Hematopoietic multipotent progenitor cell treated with erythropoietin and hydrocortisone succinate and interleukin-3 and kit ligand, for 8 days (in vitro differentiated cells): ENCODE results near the gene SFMBT2.

Source experiments
- DNase-seq: peaks from one replicate; pipeline ENCODE4 v3.0.0-alpha.2; 2015

SFMBT2 gene

DNA sequence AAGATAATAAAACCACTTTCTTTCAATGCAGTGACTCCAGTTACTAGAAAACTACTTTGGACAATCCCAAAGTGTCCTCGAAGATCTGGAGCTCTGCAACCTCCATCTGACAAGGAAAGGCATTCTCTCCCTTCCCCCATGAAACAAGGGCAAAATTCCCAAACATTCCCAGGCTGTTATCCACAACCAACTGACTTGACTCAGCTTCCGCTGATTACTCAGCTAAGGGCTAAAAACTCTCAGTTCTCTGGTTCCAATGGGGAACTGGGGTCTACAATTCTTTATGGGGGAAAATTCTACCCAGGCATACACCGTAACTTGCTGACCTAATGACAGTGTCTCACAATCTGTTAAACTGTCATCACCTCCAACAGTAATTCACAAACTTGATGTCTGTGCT is 48.4 kb downstream of the SFMBT2 start:
- DNase-seq = no peak

DNA sequence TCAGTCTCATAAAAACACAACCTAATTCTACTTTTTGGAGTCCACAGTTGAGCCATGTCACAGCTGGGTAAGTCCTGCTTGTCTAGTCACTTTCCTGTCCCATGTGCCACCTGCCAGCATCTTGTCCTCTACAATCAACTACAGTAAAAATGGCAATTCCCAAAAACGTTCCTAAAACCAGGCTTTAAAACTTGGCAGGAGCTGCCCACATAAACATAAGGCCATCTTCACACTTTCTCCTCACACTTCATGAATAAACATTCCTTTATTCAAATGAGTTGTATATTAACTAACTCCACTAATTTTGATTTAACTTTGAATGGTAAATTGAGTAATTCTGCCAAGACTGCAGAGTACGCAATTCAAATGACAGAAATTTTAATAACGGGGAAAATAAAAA is 49.5 kb downstream of the SFMBT2 start:
- no peak for DNase-seq

DNA sequence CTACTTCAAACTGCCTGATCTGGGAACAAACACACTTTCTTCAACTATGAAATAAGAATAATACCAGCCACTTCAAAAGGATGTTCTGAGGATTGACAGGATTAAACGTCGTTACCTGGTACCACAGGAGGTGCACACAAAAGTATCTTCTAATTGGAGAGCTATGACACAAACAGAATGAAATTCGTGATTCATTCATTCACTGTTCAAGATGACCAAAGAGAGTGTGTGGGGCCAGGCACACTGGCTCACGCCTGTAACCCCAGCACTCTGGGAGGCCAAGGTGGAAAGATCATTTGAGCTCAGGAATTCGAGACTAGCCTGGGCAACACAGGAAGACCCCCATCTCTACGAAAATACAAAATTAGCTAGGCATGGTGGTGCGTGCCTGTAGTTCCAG is 50.9 kb downstream of the SFMBT2 start:
- DNase-seq = no peak

DNA sequence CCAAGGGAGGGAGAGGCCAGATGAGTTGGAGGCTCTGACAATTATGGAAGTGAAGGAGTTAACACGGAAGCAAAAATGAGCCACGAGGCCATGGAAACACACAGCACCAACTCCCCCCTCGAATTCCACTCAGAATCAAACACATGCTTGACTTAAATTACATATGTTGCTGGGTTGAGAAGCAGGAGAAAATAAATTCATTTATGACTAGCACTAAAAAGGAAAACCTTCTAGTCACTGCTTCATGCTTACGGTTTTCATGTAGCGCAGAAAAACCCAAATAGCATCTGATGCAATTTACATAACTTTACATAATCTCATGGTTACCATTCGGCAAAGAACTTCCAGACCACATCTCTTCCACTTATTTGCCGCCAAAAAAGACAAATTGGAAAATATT is 51.5 kb downstream of the SFMBT2 start:
- no peak for DNase-seq

DNA sequence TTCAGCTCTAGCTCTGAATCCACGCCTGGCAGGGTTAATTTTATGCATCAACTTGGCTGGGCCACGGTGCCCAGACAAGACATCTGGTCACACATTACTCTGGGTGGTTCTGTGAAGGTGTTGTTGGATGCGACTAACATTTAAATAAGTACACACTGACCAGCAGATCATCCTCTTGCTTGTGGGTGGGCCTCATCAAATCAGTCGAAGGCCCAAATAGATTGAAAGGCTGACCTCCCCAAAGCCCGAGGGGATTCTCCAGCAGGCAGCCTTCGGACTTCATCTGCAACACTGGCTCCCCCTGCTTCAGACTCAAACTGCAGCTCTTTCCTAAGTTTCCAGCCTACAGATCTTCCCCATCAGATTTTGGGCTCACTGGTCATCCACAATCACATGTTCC is 53.6 kb downstream of the SFMBT2 start:
- DNase-seq = no peak

DNA sequence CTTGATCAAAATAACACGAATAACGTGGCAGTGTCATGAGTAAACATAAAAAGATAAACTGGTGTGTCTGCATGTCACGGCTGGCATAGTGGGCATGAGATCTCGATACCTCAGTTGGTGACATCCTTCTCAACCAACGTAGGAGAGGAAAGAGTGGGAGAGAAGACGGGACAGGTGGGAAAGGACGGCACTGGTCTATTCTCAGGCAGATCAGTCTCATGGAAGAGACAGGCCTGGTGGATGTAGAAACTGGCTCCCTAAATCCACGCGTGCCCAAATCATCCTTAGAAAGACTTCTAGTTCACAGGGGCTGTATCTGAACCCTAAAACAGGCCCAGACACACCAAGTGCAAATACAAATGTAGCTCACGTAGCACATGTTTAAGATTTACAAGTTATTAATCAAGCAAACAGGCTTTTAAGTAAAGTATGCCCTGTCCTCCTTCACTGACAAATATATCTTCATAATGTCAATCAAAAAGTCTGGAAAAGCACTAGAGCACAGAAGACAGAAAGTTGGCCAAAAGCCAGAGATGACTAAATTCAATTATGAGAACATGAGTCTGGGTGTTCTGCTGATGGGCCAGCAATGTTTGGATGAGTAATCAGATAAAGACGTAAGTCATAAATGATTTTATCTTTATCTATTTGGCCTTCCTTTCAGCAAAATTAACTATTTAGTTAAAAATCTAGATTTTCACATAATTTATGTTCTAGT is 56.3 kb downstream of the SFMBT2 start:
- peak; percentile 36 for DNase-seq

DNA sequence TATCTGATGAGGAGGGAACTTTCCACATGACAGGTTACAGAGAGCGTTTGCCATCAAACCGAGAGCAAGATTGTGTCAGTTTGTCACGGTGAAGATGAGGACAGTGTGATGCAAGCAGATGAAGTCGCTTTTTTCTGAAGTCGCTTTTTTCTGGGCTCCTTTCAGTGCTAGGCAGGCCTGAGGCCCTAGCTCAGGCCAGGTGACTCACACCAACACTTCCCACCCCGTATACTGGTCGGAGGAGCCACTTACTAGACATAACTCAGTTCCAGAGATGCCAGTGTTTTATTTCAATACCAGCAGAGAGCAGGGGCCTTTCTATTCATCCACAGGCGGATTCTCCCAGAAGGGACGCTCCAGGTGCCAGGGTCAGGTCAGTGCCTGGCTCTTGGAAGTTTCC is 58.9 kb downstream of the SFMBT2 start:
- DNase-seq = no peak

DNA sequence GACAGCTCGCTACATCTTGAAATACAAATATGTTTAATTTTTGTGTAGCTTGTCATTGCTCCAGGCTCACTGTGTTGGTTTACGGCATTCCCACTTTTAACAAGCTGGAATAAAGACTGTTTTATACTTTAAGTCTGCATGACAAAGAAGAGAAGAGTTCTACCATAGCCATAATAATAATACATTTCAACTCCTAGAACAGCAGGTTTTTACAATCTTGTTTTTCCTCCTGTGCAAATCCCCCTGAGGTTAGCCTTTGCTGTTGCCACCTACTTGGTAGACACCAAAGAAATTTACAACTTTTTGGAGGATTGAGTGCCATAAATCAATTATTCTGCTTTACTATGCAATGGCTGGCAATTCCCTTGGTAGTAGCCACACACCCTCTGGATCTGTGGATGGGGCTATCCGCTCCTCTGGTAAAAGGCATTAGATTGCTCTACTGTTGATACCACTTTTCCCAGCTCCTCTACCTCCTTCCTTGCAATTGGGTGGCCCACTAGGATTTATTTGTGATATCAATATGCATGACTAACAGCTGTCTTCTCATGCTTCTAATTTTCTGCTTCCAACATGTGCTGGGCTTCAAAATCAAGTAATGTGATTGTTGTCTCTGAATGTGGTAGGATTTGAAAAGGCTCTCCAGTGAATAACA is 60.2 kb downstream of the SFMBT2 start:
- no peak for DNase-seq

DNA sequence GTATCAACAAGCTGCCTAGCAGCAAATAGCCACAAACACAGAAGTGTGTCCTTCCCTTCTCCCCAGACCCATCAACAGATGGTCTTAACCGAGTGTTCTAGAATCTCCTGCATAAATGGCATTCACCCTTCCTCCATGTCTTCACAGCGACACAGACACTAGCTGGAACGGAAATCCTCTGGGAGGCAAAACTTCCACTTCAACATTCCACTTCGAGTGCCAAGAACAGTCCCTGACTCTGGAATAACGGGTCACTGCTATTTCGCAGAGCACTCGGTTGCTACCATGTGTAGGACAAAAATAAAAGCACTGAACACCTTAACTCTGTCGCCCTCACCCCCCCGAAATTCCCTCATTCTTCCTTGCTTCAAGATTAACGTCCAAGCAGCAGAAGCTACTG is 65.1 kb downstream of the SFMBT2 start:
- no peak for DNase-seq

DNA sequence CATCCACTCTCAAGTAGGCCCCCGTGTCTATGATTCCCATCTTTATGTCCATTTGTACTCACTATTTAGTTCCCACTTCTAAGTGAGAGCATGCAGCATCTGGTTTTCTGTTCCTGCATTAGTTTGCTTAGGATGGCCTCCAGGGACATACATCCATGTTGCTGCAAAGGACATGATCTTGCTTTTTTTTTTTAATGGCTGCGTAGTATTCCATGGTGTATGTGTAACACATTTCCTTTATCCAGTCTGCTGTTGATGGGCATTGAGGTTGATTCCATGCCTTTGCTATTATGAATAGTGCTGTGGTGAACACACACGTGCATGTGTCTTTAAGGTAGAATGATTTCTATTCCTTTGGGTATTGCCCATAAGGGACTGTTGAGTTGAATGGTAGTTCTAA is 67.8 kb downstream of the SFMBT2 start:
- DNase-seq = no peak

DNA sequence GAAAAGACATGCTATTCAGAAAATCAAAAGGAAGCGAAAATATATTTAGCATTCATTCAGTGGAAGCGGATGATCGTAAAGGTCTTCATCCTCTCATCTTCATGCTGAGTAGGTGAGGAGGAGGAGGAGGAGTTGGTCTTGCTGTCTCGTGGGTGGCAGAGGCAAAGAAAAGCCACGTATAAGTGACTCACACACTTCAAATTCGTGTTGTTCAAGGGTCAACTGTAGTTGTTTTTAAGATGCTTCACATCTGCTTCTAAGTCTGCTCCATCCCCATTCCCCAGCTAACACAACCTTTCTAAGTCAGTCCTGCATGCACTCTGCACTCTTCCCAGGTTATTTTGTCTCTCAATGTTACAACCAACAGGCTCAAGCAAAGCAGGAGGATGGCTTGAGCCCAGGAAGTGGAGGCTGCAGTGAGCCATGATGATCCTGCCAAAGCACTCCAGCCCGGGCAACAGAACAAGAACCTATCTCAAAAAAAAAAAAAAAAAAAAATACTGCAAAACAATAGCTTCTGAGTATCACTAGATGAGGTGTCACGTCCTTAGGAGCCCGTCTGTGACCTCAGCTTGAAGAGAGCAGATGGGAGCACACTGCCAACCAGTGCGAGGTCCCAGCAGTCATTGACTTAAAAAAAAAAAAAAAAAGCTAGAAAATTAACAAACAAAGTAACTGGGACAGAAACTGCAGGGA is 70.5 kb downstream of the SFMBT2 start:
- DNase-seq = no peak

DNA sequence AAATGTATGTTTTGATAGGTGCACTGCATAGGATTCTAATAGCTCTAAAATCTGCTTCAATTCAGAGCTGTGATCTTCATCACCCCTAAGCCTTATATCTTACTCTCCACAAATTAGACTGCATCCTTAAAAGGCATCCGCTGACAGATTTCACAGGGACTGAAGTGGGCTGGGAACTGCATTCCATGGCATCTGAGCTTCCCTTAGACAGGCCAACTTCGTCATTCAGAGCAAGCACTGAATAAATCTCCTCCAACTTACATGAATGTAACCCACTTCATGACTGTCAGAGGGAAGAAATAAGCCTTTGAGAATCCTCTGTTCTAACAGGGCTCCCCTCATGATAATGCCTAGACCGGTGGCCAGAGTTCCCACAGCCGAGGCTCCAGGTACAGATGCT is 71.3 kb downstream of the SFMBT2 start:
- no peak for DNase-seq

DNA sequence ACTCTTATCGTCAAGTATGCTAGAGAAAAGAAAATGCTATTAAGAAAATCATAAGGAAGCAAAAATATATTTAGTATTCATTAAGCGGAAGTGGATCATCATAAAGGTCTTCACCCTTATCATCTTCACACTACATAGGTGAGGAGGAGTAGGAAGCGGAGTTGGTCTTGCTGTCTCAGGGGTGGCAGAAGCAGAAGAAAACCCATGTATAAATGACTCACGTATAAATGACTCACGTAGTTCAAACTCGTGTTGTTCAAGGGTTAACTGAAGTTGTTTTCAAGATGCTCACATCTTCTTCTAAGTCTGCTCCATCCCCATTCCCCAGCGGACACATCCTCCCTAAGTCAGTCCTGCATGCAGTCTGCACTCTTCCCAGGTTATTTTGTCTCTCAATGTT is 72.4 kb downstream of the SFMBT2 start:
- DNase-seq = no peak

DNA sequence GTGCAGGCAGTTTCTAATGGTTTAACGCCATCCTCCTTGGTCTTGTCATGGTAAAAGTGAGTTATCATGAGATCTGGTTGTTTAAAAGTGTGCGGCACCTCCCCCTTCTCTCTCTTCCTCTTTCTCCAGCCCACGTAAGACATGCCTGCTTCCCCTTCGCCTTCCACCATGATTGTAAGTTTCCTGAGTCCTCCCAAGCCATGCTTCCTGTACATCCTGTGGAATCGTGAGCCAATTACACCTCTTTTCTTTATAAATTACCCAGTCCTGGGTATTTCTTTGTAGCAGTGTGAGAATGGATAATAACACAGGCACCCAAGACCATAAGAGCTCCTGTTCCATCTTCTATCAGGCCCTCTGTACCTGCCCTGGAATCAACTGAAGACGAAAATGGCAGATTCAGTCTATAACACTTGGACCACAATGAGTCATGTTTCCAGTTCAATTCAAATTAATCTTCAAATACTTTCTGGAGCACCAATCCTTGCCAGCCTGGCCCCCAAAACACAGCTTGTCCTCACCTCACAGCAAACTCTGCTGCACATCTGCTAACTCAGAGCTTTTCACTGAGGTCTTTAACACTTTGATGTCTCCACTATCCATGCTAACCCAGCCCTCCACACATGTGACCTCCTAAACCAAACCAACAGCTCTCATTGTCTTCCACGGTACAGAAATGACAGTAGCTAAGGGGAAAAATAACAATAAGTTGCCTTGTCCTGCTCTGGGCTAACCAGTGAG is 73.2 kb downstream of the SFMBT2 start:
- DNase-seq = no peak

DNA sequence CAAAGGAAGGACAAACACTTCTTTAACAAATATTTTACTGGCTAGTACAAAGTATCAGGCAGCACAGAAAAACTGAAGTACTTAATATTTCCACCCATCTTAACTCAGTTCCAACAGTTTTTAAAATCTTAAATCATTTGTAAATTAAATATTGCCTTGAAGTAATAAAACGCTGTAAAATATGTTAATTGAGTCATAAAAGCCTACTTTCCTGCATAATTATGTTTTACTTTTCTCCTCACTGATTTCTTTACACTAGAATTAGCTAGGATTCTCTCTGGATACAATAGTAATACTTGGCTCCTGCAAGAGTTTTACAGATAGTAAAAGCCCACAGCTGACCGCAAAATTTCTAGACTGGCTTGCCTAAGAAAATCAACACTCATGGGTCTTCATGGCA is 74.9 kb downstream of the SFMBT2 start:
- DNase-seq = no peak

DNA sequence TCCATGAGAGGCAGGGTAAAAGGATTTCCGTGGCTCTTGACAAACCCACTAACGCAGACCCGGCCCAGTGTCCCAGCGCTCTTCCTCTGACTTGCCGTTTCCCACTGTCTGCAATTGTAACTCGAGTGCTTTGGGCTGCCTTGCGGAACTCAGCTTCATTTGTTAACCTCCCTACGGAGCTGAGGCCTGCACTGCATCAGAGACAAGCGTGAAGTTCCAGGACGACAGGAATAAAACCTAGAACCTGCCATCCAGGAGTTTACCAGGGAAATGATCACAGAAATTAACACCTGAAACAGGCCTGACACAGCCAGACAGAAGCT is 76.2 kb downstream of the SFMBT2 start:
- DNase-seq = no peak

DNA sequence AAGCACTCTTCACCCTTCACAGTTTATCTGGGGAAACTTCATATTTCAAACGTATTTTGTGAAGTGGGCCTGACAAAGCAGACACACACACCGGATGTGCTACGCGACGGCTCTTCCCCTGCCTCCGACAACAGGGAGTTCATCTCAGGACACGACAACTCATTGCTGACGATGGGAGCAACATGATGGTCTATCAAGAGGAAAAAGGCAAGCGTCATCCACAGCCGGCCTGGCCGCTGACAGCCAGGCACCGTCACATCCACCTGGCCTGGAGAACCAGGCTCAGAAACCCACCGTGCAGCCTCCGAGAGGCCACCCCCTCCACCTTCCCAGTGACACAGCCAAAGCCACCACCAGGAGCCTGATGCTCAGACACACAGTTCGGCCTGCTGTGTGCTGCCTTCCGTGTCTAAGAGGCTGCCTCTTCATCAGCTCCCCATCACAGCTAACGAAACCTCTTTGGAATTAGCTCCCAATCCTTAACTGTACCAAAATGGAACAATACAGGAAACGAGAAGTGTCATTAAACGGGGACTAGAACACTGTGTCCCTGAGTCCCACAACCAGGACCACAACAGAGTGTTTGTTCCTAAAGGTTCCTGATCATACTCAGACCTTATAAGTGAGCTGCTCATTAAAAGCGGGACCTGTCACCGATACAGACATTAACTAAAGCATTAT is 76.7 kb downstream of the SFMBT2 start:
- DNase-seq = no peak

DNA sequence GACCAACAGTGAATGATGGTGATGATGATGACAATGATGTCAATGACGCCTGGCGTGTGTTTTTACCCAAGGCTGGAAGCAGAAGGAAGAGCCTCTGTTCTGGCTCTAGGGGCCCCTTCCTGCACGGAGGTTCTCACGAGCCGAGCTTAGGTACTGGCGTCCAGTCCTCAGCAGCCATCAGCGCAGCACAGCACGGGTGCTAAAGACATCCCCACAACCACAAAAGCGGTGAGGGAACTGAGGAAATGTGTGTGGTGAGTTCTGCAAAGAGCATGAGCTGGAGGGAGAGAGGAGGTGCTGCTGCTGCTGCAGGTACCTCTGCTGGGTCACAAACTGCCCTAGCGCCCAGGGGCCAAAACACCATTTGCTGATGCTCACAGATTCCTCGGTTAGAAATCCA is 81.6 kb downstream of the SFMBT2 start:
- no peak for DNase-seq

DNA sequence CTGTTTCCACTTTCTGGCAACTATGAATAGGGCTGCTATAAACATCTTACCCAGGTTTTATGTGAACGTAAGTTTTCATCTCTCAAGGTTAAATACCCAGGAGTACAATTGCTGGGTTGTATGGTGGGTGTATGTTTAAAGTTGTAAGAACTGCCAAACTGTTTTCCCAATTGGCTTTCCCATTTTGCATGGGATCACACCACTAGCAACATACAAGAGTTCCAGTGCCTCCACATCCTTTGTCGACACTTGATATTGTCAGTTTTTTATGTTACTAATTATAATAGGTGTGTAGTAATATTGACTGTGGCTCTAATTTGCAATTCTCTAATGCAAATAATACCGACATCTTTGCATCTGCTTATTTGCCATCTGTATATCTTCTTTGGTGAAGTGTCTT is 82.9 kb downstream of the SFMBT2 start:
- DNase-seq = no peak

DNA sequence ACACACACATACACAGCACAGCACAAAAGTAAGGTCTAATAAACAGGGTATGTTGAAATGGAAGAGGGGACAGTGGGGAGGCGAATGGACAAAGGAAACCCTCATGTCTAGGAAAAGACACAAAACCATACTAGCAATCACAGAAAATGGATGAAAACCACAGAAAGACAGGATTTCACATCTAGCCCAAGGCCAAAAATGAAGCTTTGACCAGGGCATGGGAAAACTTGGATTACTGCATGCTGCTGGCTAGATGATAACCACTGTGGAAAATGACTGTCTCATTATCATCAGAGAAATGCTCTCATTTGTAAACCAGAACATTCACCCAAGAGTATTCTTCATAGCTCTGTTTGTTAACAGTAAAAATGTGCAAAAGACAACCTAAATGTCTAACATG is 88.2 kb downstream of the SFMBT2 start:
- no peak for DNase-seq

DNA sequence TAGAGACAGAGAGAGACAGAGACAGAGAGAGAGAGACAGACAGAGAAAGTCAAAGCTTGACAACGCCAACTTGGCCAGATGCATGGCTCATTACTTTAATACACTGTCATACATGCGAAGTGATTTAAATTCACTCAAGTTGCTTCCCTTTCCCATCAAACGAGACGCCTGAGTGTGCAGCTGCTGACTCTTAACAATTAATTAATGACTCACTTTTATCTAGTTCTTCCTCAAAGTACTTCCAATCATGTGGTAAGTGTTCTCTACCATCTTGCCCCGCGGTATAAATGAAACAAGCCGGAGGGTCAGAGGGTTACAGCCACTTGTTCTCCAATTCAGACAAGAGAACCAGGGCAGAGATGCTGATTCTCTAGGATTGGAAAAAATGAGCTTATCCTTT is 90.8 kb downstream of the SFMBT2 start:
- no peak for DNase-seq

DNA sequence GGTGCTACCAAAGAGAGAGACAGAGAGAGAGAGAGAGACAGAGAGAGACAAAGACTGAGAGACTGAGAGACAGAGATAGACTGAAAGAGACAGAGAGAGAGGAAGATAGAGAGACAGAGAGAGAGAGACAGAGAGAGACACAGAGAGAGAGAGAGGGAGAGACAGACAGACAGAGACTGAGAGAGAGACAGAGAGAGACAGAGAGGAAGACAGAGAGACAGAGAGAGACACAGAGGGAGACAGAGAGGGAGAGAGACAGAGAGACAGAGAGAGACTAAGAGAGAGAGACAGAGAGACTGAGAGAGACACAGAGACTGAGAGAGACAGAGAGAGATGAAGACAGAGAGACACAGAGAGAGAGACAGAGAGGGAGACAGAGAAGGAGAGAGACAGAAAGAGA is 91.2 kb downstream of the SFMBT2 start:
- no peak for DNase-seq

DNA sequence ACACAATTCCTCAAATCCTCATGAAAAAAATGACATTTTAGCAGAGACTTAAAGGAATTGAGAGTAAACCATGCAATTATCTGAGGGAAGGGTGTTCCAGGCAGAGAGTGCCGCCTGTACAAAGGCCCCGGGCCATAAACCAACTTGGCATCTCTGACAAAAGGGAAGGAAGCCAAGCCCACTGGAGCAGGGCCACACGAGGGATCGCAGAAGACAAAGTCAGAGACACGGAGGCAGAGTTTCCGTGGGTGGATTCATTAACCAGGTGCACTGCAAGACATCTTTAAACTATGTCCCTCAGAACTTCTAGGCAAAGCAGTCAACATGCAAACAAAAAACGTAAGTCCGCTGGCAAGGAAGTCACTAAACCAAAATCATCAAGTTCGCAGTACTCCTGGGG is 92.0 kb downstream of the SFMBT2 start:
- DNase-seq = no peak
